CD4-positive, alpha-beta T cell treated with Interleukin-2 at 100 ng/mL for 4 hours (primary cell): ENCODE data around the gene UNC5A.

Experiments used
- DNase-seq: peaks from one replicate; pipeline ENCODE4 v3.0.0-alpha.2; 2020; ENCODE audit warnings: low spot score

UNC5A gene

DNA sequence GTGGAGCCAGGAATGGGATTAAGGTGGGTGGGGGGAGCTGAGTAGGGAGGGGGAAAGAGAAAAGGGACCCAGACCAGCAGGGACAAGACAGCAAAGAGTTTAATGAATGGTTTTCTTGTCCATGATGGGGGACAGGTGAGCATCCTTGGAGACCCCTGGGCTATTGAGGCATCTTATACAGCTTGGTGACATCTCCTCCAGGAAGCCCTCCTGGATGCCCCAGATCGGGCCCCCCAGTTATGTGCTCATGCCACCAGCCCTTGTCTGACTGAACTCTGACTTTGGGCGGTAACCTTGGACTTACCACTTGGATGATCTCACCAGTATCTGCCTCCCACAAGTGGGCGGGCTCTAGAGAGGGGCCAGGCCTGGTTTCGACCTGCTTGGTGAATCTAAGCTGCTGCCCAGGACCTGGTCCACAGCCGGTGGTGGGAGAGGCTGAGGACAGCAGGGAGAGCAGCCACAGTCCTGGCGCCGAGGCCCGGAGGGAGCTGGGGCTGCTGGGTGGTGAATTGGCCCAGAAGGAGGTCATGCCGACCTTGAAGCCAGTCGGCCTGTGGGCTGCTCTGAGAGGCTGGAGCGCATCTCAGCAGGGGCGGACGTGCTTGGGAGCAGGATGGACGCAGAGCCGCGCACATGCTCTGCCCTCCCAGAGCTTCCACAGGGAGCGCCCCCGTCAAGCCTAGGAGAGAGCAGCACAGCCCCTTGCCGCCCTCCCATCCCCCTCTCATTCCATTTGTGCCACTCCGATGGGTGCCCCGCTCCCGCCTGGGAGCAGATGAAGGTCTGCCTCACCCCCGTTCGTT is 36.2 kb downstream of the UNC5A start:
- DNase-seq, result no peak

DNA sequence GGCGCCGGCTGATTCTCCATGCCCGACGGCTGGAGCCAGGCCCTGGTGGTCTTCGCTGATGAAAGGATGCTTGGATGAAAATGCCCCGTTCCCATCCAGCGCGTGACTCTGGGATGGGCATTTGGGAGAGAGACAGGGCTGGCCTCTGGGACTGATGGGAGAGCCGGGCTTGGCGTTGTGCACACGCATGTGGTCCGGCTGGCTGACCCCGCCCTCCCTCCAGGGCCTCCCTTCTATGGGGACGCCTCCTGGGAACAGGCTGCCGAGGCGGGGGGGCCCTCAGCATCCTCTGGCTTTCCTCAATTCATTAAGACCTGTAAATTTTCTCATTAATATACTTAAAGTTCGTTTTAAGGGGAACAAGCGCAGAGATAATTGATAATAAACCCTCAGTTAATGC is 36.8 kb downstream of the UNC5A start:
- no peak for DNase-seq

DNA sequence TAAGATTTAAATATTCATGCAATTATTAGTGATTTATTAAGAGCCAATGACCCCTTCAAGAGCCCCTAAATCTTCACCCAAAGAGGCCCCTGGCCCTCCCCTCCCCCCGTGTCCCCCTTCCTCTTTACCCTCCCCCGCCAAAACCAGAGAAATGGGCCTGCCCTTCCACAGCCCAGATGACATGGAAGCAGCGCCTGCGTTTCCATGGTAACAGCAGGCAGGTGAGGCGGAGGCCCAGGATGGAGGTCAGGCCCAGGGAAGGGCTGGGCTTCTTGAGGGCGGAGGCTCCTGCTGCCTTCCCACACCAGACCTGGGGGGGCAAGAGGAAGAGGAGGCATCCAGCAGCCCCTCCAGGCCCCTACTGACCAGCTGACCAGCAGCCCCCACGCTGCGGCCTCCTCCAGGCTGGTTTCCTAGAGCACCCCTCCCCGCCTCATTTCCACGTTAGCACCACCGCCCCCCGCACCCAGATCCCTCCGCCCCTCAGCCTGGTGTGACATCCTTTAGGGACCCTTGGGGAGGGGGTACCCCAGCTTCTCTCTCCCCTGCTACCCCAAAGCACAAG is 37.4 kb downstream of the UNC5A start:
- DNase-seq, result no peak

DNA sequence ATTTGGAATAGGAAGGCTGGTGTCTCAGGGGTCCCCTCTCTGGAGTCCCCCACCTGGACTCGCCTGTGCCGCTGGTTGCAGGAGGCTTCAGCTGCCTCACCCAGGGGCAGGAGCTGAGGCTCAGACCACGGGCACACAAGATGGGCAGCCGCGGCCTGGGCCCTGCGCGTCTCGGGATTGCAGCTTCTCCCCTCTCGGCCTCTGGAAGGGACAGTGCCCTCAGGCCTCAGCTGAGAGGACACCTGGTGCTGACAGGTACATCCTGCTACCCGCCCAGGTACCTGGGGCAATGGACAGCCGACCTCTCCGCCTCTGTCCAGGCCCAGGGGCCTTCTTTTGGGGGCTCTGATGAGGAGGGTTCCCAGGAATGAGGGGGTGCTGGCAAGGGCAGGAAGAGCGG is 38.3 kb downstream of the UNC5A start:
- no peak for DNase-seq

DNA sequence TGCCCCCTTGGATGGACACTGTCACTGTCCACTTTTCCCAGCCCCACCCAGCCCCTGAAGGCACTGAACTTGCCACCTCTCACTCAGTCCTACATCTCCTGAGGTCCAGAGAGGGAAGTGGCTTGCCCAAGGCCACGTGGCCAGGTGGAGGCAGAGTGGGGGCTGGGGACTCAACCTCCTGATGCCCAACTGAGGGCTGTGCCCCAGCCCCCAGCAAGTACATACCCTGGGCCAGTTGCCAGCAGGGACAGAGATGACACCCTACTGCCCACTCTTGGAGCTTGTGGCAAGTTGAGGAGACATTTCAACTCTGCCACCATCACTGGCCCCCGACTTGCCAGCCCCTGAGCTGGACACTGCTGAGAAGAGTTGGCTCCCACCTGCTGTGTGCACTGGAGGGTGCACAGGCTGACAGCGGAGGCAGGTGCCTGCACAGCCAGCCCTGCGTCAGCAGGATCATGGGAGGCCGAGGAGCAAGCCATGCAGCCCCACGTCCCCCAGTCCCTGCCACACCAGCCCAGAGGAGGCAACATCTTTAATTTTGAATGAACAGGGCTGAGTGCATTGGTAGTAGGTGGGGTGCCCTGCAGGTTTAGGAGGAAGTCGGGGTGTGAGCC is 39.4 kb downstream of the UNC5A start:
- DNase-seq, result no peak

DNA sequence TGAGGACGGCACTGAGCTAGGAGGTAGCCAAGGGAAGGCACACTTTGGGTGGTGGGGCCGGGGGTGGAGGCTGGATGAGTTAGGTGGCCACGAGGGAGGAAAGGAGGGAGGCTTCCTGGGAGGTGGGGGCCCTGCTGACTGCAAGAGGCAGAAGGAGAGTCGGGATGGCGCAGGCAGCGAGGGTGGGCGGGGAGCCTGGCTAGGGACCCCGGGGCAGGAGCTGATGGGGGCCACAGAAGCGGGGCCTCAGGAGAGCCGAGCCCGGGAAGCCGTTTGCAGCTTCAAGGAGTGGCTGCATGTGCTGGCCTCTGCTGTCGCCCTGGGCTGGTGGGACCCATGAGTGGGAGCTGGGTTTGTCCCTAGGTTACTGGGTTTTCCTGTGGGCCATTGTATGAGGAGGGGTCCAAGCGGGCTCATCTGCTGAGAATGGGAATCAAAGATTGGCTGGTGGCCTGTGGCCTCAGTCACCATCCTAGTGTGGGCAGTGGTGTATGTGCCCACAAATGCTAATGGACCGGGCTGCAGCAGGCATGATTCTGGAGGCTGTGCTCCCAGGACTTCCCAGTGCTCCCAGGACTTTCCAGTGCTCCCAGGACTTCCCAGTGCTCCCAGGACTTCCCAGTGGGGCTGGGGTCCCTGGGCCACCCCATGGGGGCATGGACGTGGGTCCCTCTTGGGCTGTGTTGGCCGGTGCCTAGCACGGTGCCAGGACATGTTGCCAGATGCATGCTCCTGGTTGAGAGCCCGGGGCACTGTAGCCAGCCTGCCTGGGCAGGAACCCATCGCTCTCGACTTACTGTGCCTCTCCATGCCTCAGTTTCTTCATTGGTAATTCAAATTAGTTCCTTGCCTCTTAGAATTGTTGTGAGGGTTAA is 40.2 kb downstream of the UNC5A start:
- DNase-seq, result no peak

DNA sequence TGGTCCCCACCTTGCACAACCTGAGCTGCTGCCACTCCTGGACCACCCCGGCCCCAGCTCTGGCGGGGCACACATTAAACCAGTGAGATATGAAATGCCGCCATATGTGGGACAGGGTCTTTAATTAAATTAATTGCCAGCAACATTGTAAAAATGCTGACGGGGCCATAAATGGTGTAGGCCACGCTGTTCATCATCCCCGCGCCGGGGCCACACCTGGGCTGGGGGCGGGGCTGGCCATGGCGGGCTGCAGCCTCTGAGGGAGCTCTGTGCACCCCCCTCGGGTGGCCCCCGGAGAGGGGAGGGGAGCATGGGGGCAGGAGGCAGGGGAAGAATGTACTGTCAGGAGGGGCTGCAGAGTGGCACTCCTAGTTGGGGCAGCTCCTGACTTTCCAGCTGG is 41.0 kb downstream of the UNC5A start:
- no peak for DNase-seq

DNA sequence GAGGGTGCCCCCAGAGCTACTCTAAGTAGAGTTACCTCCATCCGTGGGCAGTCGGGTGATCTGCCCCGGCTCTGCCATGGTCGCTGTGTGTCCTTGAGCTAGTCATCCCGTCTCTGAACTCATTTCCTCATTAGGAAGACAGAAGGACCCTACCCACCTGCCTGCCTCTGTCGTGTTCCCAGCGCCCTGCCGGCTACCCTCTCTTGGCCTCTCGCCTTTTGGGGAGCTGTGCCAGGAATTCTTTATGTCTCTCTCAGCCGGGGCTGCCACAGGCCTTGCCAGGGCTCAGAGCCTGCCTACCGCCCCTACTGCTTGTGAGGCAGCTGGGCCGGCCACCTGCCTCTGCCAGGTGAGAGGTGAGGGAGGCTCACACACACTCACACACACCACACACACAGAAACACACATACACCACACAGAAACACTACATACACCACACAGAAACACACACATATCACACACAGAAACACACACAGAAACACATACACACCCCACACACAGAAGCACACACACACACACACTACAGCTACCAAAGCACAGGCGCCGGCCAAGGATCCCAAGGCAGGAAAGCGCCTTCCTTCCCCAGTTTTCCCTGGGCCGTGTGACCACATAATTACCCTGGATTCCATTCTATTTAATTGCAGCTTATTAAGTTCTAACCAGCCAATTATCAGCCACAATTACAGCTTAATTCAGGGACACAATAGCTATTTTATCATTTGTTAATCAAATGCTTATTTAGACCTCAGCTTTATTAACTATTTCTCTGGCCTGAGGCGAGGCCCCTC is 41.7 kb downstream of the UNC5A start:
- DNase-seq, result no peak

DNA sequence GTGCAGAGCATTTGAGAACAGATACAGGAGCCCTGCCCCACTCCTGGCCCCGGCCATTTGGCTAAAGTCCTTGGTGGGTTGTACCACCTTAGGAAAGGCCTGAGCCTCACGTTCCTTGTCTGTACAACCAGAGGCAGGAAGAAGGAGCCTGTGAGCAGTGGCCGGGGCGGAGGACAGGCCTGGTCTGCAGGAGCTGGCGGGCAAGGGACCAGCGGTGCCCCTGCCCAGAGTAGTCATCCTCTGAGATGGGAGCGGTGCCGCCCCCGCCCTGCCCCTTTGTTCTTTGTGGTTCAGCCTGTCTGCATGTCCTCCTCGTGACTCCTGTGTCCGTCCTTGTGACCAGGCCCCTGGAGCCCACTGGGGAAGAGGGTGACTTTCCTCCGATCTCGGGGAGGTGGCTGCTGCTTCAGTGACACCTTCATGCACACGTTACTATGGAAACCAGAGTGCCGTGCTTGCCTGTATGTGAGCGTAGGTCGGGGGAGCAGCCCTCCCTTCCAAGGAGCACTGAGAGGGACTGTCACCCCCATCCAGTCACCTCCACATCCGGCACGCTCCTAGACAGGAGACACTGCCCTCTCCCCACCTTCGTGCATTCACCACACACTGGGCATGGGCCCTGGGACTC is 42.9 kb downstream of the UNC5A start:
- no peak for DNase-seq

DNA sequence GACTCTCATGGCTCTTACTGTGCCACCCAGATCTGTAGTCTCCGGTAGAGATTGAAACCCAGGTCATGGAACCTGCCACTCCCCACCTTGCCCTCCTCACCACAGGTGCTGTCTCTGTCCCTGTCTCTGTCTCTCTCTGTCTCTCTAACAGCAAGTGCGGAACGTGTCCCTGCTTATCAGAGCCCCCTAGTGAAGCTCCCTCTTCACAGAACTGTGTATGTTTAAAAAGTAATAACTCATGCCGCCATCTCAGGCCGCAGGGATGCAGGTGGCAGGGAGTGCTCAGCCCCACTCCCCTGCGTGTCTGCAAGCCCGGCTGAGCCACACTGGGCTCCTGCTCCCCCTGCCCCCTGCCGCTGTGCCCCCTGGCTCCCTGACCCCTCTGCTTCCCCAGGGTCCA is 43.8 kb downstream of the UNC5A start:
- DNase-seq, result no peak

DNA sequence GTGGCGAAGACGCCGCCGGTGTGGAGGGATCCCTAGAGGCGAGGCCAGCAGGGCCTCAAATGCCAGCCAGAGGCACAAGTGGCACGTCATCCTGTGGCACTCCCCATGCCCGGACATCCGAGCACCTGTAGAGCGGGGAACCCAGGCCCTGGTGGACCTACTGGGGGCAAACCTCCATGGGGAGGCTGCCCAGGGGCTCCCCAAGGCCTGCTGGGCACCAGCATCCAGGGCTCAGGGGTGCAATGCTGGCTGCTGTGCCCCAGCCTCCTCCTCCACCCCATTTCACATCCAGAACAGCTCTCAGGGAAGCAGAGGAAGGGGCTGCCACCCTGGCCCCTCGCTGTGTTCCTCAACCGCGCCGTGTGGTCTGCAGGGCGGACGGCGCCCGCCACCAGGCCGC is 45.2 kb downstream of the UNC5A start:
- DNase-seq, result no peak

DNA sequence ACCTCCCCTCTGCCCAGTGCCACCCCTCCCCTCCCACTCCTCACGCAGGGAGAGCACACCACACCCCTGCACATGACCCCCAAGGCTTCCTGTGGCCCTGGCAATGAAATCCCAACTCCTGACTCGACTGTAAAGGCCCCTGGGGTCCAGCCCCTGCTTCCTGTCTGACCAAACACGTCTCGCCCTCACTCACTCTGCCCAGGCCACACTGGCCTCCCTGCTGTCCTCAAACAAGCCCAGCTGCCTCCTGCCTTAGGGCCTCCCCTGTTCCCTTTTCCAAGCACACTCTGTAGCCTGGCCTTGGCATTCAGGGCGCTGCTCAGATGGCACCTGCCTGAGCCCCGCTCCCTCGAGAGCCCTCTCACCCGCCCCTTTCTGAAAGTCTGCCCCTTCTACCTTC is 46.4 kb downstream of the UNC5A start:
- no peak for DNase-seq

DNA sequence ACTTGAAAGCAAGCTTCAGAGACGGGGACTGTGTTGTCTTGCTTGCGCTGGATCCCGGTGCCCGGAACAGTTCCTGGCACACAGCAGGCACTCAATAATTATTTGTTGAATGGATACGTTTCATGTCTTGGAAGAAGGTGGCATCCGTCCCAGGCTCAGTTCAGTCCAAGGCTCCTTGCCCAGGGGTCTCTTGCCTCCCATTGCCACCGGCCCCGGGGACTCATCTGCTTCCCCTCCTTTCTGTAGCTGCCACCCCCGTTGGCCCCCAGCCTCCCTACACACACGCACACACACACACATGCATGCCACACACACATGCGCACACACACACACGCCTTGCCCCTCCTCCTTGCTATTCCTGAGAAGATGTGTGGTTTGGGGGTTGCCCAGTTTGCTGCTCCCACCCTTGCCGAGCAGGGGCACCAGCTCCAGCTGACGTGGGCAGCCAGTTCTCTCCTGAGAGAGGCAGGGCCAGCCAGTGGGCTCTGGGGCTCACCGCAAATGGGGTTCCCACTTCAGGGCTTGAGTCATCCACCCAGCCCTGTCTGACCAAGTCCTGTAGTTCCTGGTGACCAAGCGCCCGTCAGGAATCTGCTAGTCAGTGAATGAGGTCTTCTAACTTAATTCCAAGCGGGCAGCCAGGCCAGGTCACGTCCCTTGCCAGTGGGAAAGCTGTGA is 47.0 kb downstream of the UNC5A start:
- no peak for DNase-seq

DNA sequence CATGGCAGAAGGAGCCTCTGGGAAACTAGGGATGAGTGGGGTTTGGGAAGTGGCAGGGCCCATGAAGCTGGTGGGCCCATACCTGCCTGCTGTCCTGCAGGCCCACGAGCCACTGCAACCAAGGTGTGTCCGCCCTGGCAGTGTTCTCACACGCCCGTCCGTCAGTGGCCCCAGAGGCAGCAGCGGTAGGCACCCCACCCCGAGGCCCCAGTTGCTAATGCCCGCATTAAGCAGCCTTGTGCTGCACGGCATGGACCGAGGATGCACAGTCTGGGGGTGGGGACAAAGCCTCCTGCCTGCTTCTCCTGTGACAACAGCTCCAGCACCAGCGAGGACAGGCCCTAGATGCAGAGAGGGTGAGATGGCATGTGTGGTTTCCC is 47.5 kb downstream of the UNC5A start:
- DNase-seq, result no peak

DNA sequence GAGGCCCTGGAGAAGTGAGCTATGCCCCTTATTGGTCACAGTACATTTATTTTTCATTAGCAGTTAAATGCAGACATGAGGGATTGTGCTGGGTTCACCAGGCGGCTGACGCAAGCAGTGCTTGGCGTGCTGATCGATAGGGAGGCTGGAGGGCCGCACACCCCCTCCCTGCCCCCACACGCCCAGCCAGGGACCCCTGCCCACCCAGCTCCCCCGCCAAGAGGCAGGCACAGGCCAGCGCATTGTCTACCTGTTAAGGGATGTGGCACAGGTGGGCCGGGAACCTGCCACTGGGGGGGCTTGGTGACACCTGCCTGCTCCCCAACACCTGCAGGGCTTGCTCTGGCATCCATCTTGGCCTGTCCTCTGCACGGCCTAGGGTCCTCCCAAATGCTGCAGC is 49.6 kb downstream of the UNC5A start:
- no peak for DNase-seq

DNA sequence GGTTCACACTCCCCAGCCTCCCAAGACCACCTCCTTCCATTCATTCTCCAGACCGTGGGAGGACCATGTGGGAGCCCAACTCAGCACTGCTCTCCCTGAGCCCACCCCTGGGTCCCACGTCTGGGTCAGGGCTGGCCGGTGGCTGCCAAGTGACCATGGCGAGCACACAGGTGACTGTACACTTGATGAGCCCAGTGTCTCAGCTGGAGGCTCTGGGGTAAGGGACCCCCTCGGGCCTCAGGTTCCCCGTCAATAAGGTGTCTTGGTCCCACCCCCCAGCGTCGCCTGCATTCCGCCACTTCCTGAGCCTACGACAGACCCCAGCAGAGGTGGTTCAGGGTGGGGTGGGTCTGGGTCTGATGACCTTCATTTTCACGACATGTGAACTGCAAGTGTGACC is 50.0 kb downstream of the UNC5A start:
- DNase-seq, result no peak

DNA sequence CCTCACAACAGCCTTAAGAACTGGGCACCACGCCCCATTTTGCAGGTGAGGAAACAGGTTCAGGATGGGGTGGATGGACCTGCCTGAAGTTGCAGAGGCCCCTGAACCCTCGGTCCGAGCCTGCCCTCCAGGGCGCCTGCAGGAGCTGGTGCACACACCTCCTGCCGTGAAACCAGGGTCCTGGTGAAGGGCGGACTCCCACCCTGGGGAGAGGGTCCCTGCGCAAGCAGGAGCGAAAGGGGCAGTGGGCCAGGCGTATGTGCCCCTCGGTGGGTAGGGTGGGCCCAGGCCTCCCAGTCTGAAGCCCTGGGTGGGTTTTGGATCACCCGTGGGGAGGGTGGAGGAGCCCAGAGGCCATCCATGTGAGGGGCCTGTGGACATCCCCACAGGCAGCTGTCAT is 50.9 kb downstream of the UNC5A start:
- no peak for DNase-seq

DNA sequence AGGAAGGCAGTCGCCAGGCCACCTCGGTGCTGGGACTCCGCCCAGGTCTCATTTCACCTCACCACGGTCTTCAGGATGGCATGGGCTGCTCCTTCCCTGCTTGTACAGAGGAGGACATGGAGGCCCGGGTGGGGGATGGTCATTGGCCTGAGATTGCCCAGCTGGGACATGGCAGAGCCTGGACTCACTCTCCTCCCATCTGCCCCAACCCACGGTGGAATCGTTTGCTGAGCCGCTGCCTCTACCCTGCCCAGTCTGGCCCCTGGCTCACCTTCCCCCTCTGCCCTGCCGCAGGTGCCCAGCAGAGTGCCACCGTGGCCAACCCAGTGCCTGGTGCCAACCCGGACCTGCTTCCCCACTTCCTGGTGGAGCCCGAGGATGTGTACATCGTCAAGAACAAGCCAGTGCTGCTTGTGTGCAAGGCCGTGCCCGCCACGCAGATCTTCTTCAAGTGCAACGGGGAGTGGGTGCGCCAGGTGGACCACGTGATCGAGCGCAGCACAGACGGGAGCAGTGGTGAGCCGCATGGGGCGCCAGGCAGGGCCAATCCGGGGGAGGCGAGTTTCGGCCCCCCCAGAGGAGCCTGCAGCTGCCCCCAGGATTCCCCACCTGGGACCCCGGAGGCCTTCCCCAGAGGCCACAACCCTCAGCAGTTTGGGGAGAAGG is 52.1 kb downstream of the UNC5A start:
- DNase-seq, result no peak

DNA sequence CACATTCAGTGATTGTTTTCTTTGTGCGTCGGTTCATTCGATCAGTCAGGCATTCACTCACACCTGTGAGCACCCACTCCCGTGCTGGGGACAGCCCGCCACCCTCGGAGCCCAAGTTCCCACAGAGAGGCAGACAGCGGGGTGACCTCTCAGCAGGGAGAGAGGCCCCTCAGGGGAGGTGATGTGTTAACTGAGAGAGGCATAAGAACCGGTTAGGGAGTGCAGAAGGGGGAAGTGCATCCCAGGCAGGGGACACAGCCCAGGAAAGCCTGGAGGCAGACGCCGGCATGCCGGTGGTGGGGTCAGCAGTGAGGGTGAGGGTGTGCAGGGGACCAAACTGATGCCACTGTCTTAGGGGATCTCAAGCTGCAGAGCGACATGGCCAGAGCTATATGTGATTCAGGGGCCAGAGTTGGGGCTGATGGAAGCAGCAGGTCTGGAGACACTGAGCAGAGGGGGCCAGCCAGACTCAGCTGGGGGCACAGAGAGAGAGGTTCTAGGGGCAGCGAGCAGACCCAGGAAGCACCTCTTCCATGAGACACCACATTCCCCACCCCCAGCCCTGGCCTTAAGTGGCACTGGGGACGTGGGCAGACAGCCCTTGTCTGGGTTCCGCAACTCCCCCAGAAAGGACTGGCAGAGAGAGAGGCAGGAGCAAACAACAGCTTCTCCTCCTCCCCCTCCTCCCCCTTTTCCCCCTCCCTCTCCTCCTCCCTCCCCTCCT is 52.8 kb downstream of the UNC5A start:
- no peak for DNase-seq

DNA sequence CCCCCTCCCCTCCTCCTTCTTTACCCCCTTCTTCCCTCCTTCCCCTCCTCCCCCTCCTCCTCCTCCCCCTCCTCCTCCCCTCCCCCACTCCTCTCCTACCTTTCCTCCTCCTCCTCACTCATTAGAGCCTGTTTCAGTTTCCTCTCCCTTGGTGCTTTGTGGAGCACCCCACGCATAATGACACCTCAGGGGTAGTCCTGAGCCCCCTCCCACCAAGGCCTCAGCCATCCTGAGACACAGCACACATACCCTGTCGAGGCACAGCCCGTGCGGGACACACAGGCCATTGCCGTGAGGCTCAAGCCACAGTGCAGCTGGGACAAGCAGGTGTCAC is 53.4 kb downstream of the UNC5A start:
- no peak for DNase-seq
